Panc1 (cell line): ENCODE measurements around the gene MIA2. TPM values are rescaled to one million over a fixed set of nuclear protein-coding genes. Genes with fewer than 3 reads are reported as not detected.

Experiments
- ATAC-seq: fragments of 200-7000 bp; cut with Tn5 transposase; 2 replicates; pipeline ENCODE4 v1.9.1; 2020; ENCODE audit warnings: mild to moderate bottlenecking, moderate library complexity
- BruUV-seq: library from RNA; stranded (reverse); fragments of 400-500 nt; replicated peaks from 2 replicates; lab custom pipeline; 2021; lab: Mats Ljungman, UMichigan
- CTCF ChIA-PET: fragments of 300-600 bp; sonication (Branson Sonifier 250); formaldehyde crosslinking; loops from one replicate; lab custom pipeline; 2022; ENCODE audit warnings: antibody characterized with exemption; lab: Charles Lee
- POLR2A ChIA-PET: fragments of 300-600 bp; sonication (Branson Sonifier 250); formaldehyde crosslinking; loops from one replicate; lab custom pipeline; 2022; ENCODE audit warnings: antibody characterized with exemption; lab: Charles Lee
- DNase-seq: peaks from one replicate; pipeline ENCODE4 v3.0.0-alpha.2; 2010; ENCODE audit warnings: low read depth, low spot score
- H3K27ac ChIP-seq: 2 replicates; pipeline ENCODE4 v1.5.1; 2011; ENCODE audit warnings: mild to moderate bottlenecking, low read length, inconsistent platforms
- H3K27me3 ChIP-seq: fragments of 200-500 bp; sonication (Bioruptor generic); 2 replicates; pipeline ENCODE4 v1.6.0; 2014; ENCODE audit warnings: low read length, inconsistent platforms; ENCODE audit not compliant: control insufficient read depth, insufficient read depth
- H3K36me3 ChIP-seq: fragments of 200-500 bp; sonication (Bioruptor generic); 2 replicates; pipeline ENCODE4 v1.5.1; 2014; ENCODE audit warnings: inconsistent platforms, mild to moderate bottlenecking, low read length, moderate library complexity; ENCODE audit not compliant: control insufficient read depth, insufficient read depth
- H3K4me1 ChIP-seq: 2 replicates; pipeline ENCODE4 v1.5.1; 2011; ENCODE audit warnings: inconsistent platforms, mild to moderate bottlenecking, low read length, moderate library complexity; ENCODE audit not compliant: control insufficient read depth, insufficient read depth
- H3K4me3 ChIP-seq, 2 experiments: 2 replicates each; pipeline ENCODE4 v1.5.1; 2011 to 2012; ENCODE audit warnings: low read depth in 2 of 2, low read length in 2 of 2, mild to moderate bottlenecking in 2 of 2, inconsistent platforms in 1 of 2, moderate library complexity in 1 of 2
- H3K9me3 ChIP-seq: fragments of 200-500 bp; sonication (Bioruptor generic); 2 replicates; pipeline ENCODE4 v1.5.1; 2014; ENCODE audit warnings: low read depth, mild to moderate bottlenecking, inconsistent platforms, low read length, moderate library complexity; ENCODE audit not compliant: control insufficient read depth, insufficient read depth
- POLR2AphosphoS5 ChIP-seq: IDR thresholded peaks from 2 replicates; pipeline ENCODE4 v1.6.1; 2012; ENCODE audit warnings: mild to moderate bottlenecking, low read depth, low read length, moderate library complexity
- REST ChIP-seq, 2 experiments: IDR thresholded peaks; 2 replicates each; pipeline ENCODE4 v1.6.1; 2011 to 2012; ENCODE audit warnings: low read depth in 2 of 2, control low read depth in 1 of 2, low read length in 1 of 2, mild to moderate bottlenecking in 1 of 2, moderate library complexity in 1 of 2; ENCODE audit not compliant: insufficient read depth in 1 of 2
- SIN3A ChIP-seq: IDR thresholded peaks from 2 replicates; pipeline ENCODE4 v1.6.1; 2012; ENCODE audit warnings: low read depth, mild to moderate bottlenecking, low read length, moderate library complexity, borderline replicate concordance; ENCODE audit not compliant: insufficient read depth
- TCF7L2 ChIP-seq: IDR thresholded peaks from 2 replicates; pipeline ENCODE4 v1.6.1; 2011; ENCODE audit warnings: mild to moderate bottlenecking, low read depth, low read length, inconsistent platforms
- in situ Hi-C: cut with HindIII; loops from 2 replicates; pipeline ENCODE4 v1.10.0; 2016; ENCODE audit warnings: low sequenced_read_pairs, low pct_unique_long_range_greater_than_20kb
- intact Hi-C: fragments of 100-400 bp; cut with micrococcal nuclease; formaldehyde crosslinking; loops from one replicate; pipeline ENCODE4 v1.10.0; 2022; ENCODE audit not compliant: unreplicated experiment
- total RNA-seq: library from RNA; stranded (reverse); gene quantifications from one replicate; pipeline ENCODE4 v1.2.1, GENCODE V29; 2021; ENCODE audit not compliant: unreplicated experiment
- TF ChIP-seq, protein P1 (sequence below): fragments of 450-650 bp; IDR thresholded peaks from 2 replicates; pipeline ENCODE4 v1.5.1; 2017; ENCODE audit warnings: mild to moderate bottlenecking

MIA2 gene
- total RNA-seq, 1 experiment from 2014 or later: 19.2 TPM

DNA sequence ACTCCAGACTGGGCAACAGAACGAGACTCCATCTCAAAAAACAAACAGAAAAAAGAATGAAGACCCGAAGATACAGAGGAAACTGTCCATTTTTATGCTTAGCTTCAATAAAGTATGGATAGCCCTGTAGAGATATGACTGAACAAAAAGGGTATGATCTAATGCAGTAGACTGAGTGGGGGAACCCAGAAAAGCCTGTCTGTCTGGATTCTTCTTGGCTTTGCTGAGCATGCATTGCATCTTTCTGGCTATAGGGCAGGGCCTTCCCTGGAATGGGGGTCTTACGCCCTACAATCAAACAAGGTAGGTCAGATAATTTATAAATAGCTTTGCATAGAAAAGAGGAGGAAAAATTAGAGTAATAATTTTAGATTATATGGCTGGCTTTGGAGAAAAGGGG is 10.1 kb downstream of the MIA2 start:
- Histone ChIP-seq H3K27me3 (no peaks in the 10 kb centered on the region), H3K4me1 (no peaks in the 10 kb centered on the region), H3K27ac (no peak overlapping the region), H3K4me3 (no peak overlapping the region), H3K36me3 (no peaks in the 10 kb centered on the region), H3K9me3 (no peaks in the 10 kb centered on the region)
- TF ChIP-seq, protein P1, sequence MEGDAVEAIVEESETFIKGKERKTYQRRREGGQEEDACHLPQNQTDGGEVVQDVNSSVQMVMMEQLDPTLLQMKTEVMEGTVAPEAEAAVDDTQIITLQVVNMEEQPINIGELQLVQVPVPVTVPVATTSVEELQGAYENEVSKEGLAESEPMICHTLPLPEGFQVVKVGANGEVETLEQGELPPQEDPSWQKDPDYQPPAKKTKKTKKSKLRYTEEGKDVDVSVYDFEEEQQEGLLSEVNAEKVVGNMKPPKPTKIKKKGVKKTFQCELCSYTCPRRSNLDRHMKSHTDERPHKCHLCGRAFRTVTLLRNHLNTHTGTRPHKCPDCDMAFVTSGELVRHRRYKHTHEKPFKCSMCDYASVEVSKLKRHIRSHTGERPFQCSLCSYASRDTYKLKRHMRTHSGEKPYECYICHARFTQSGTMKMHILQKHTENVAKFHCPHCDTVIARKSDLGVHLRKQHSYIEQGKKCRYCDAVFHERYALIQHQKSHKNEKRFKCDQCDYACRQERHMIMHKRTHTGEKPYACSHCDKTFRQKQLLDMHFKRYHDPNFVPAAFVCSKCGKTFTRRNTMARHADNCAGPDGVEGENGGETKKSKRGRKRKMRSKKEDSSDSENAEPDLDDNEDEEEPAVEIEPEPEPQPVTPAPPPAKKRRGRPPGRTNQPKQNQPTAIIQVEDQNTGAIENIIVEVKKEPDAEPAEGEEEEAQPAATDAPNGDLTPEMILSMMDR: no peak
- no peak for TF ChIP-seq POLR2AphosphoS5
- no peak for TF ChIP-seq REST (IDR thresholded peaks at IDR 0.05; ENCODE audit: insufficient read depth in 1 of 2, low read depth in 2 of 2, low read length in 1 of 2)
- in situ Hi-C loops: no loop called here
- intact Hi-C loops: no loop called here
- DNase-seq (no peak), ATAC-seq (no peak)
- BruUV-seq: no TSS peak
- POLR2A ChIA-PET: no interaction called here
- CTCF ChIA-PET: no interaction called here

DNA sequence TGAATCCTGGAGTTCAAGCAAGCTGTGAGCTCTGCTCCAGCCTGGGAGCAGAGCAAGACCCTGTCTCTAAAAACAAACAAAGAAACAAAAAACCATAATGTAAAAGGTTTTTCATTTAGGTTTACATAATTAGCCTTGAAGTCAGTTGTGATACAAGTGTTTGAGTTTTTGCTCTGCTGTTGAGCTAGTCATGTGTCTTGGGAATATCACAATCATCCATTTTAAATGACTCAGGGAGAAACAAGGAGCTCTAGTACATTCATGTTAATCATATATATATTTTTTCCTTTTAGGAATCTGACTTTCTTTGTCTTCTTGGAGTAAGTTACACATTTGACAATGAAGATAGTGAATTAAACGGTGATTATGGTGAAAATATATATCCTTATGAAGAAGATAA is 12.9 kb downstream of the MIA2 start:
- in situ Hi-C loops: no loop called here
- ChIA-PET CTCF (no interaction called here), POLR2A (no interaction called here)
- DNase-seq: no peak
- intact Hi-C loops: no loop called here
- no peak overlapping the region for H3K4me3 ChIP-seq
- no peaks in the 10 kb centered on the region for H3K9me3 ChIP-seq
- BruUV-seq: no TSS peak
- no peaks in the 10 kb centered on the region for H3K4me1 ChIP-seq
- no peak overlapping the region for H3K27ac ChIP-seq
- ATAC-seq: no peak
- H3K36me3 ChIP-seq: no peaks in the 10 kb centered on the region
- H3K27me3 ChIP-seq: no peaks in the 10 kb centered on the region
- TF ChIP-seq, protein P1: no peak
- TF ChIP-seq SIN3A (no peak), POLR2AphosphoS5 (no peak), TCF7L2 (no peak), REST (IDR thresholded peaks at IDR 0.05; ENCODE audit: insufficient read depth in 1 of 2, low read depth in 2 of 2, low read length in 1 of 2) (no peak)
